ENCODE data around the gene SPANXB1. TPM values are rescaled to one million over a fixed set of nuclear protein-coding genes. Genes with fewer than 3 reads are reported as not detected.

SPANXB1 gene
- total RNA-seq: not detected in 2 replicates

GRCh38 chrX:141002568-141002967 is at the start of gene SPANXB1:
TSS of gene SPANXB1 (plus strand) at chrX:141002594. CDS start at chrX:141002694, 100 bp downstream.

Other genes starting within 250 kb of the SPANXB1 start
- gene LDOC1, start 174.5 kb downstream of the SPANXB1 start, total RNA-seq: 15.4 and 18.5 TPM in 2 replicates
- not detected in 2 replicates for gene SPANXC, start 239.9 kb downstream of the SPANXB1 start, total RNA-seq